ENCODE results near the gene ADCY6.

ADCY6 gene

DNA sequence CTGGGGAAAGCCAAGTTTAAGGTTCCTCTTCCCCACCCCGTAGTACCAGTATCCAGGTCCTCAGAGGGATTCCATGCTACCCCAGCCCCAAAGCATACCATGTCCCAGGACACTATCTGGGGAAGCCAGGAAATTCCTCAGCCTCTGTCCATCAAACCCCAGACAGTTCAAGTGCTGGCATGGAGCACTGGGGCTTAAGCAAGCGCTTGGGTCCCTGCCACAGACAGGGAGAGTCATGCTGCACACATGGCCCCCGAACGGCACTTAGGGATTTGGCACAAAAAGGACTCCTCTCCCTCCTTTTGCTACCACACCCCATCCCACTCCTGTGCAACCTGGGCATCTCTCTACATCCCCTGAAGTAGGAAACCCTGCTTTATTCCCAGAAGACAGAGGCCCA lies 21.8 kb downstream of the ADCY6 start:
- Histone ChIP-seq H4K8ac (ENCODE audit: low read depth, low read length) (no peak overlapping the region), H3K79me1 (ENCODE audit: low read length) (no peaks in the 10 kb centered on the region), H3K23ac (ENCODE audit: low read length) (no peak overlapping the region), H3K4ac (ENCODE audit: low read depth, low read length) (no peak overlapping the region), H3K4me2 (ENCODE audit: low read length) (no peak overlapping the region), H2BK5ac (ENCODE audit: low read length) (no peak overlapping the region), H3K9ac (ENCODE audit: low read length) (no peak overlapping the region), H3K4me3 (ENCODE audit: low read length) (no peak overlapping the region), H3K27me3 (ENCODE audit: insufficient read depth, low read length, poor library complexity) (no peaks in the 10 kb centered on the region), H4K5ac (ENCODE audit: low read length) (no peak overlapping the region), H3K18ac (ENCODE audit: low read length) (no peak overlapping the region), H2AK5ac (ENCODE audit: low read length) (no peak overlapping the region), H2BK15ac (replicated peaks; ENCODE audit: low read depth) (no peak overlapping the region), H3K56ac (ENCODE audit: low read length) (no peak overlapping the region), H3K4me1 (ENCODE audit: control insufficient read depth, low read depth, low read length) (peaks cover 2% of the 10 kb centered on the region), H3K79me2 (ENCODE audit: control insufficient read depth, insufficient read depth, low read length) (no peaks in the 10 kb centered on the region), H3K27ac (ENCODE audit: low read depth, low read length) (no peak overlapping the region), H2BK120ac (ENCODE audit: low read depth, low read length) (no peak overlapping the region), H3K36me3 (ENCODE audit: control insufficient read depth, insufficient read depth, low read length) (no peaks in the 10 kb centered on the region)
- no CpG with 5 or more reads among the region's 4 CpGs for WGBS (ENCODE audit: extremely low coverage, insufficient coverage, low lambda C conversion rate)
- DNase-seq, result no peak

DNA sequence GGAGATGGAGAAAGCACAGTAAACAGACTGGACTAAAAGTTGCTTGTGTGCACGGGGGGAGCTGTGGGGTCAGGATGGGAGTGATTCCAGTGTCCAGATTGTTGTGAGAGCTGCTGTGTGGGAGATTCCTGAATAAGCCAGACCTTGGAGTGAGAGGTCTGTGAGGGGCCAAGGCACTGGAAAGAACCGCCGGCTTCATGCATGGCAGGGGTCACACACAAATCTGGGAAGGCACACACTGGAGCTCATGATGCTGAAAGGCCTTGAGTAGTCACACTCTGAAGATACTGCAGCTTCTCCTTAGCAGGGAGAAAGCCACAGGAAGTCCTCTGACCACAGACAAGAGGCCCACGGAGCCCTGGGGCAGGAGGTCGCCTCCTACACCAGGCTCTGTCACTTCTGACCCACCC lies 23.1 kb downstream of the ADCY6 start:
- no peaks in the 10 kb centered on the region for H3K27me3 ChIP-seq (ENCODE audit: insufficient read depth, low read length, poor library complexity)
- H3K4me2 ChIP-seq (ENCODE audit: low read length), result no peak overlapping the region
- H3K23ac ChIP-seq (ENCODE audit: low read length), result no peak overlapping the region
- no peak overlapping the region for H4K8ac ChIP-seq (ENCODE audit: low read depth, low read length)
- H3K36me3 ChIP-seq (ENCODE audit: control insufficient read depth, insufficient read depth, low read length), result no peaks in the 10 kb centered on the region
- H3K27ac ChIP-seq (ENCODE audit: low read depth, low read length), result no peak overlapping the region
- H2BK15ac ChIP-seq (replicated peaks; ENCODE audit: low read depth), result no peak overlapping the region
- peaks cover 2% of the 10 kb centered on the region for H3K4me1 ChIP-seq (ENCODE audit: control insufficient read depth, low read depth, low read length)
- no peak overlapping the region for H3K4me3 ChIP-seq (ENCODE audit: low read length)
- no peak overlapping the region for H3K56ac ChIP-seq (ENCODE audit: low read length)
- H3K79me1 ChIP-seq (ENCODE audit: low read length), result no peaks in the 10 kb centered on the region
- H3K18ac ChIP-seq (ENCODE audit: low read length), result no peak overlapping the region
- DNase-seq, result no peak
- no peak overlapping the region for H2AK5ac ChIP-seq (ENCODE audit: low read length)
- no peak overlapping the region for H4K5ac ChIP-seq (ENCODE audit: low read length)
- no peaks in the 10 kb centered on the region for H3K79me2 ChIP-seq (ENCODE audit: control insufficient read depth, insufficient read depth, low read length)
- H2BK120ac ChIP-seq (ENCODE audit: low read depth, low read length), result no peak overlapping the region
- H3K4ac ChIP-seq (ENCODE audit: low read depth, low read length), result no peak overlapping the region
- no peak overlapping the region for H2BK5ac ChIP-seq (ENCODE audit: low read length)
- no peak overlapping the region for H3K9ac ChIP-seq (ENCODE audit: low read length)
- WGBS (ENCODE audit: extremely low coverage, insufficient coverage, low lambda C conversion rate), result no CpG with 5 or more reads among the region's 5 CpGs

DNA sequence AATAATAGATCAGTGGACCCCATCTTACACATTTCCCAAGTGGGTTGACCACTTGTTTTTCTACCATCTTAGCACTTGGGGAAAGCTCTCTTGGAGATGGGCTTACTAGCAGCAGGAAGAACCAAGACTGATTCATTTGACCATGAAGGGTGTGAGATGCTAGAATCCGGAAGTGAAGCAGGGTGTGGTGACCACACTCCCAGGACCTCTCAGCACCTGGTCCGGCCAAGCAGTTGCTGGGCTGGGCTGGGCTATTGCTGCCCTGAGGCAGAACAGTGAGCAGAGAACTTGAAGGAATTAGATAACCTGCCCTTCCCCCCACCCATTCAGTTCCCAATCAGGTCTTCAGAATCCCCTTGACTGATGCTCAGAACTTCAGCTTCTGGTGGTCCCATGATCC lies 24.4 kb downstream of the ADCY6 start:
- no peak for DNase-seq
- WGBS (ENCODE audit: extremely low coverage, insufficient coverage, low lambda C conversion rate), result no CpG with 5 or more reads among the region's 2 CpGs

DNA sequence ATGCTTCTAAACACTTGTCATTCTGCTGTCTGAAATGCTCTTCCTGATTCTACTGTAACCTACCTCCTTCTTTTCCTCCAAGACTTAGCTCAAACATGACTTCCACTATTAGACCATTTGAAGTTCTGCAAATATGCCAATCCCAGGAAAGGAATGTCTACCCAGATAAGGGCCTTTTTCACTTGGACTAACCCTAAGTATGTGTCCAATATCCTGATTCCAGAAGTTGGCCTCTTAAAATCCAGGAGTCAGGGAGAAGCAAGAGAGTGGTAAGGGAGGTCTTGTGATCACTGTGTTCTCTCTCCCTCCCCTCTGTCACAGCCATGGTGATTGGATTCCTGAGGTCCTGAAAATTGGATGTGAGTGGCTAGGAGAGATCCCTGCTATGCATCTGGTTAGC lies 30.2 kb downstream of the ADCY6 start:
- H3K36me3 ChIP-seq (ENCODE audit: control insufficient read depth, insufficient read depth, low read length), result no peaks in the 10 kb centered on the region

More for the DNA sequence above, 24.4 kb downstream of the ADCY6 start:
- no peak overlapping the region for H3K4me3 ChIP-seq (ENCODE audit: low read length)
- no peak overlapping the region for H3K27ac ChIP-seq (ENCODE audit: low read depth, low read length)
- H2BK15ac ChIP-seq (replicated peaks; ENCODE audit: low read depth), result no peak overlapping the region
- no peak overlapping the region for H2AK5ac ChIP-seq (ENCODE audit: low read length)
- H3K36me3 ChIP-seq (ENCODE audit: control insufficient read depth, insufficient read depth, low read length), result no peaks in the 10 kb centered on the region
- H4K5ac ChIP-seq (ENCODE audit: low read length), result no peak overlapping the region
- H3K23ac ChIP-seq (ENCODE audit: low read length), result no peak overlapping the region
- H3K4me1 ChIP-seq (ENCODE audit: control insufficient read depth, low read depth, low read length), result peaks cover 2% of the 10 kb centered on the region
- H3K18ac ChIP-seq (ENCODE audit: low read length), result no peak overlapping the region
- H3K79me2 ChIP-seq (ENCODE audit: control insufficient read depth, insufficient read depth, low read length), result no peaks in the 10 kb centered on the region
- H3K9ac ChIP-seq (ENCODE audit: low read length), result no peak overlapping the region
- H4K8ac ChIP-seq (ENCODE audit: low read depth, low read length), result no peak overlapping the region
- no peak overlapping the region for H2BK120ac ChIP-seq (ENCODE audit: low read depth, low read length)
- H2BK5ac ChIP-seq (ENCODE audit: low read length), result no peak overlapping the region
- H3K56ac ChIP-seq (ENCODE audit: low read length), result no peak overlapping the region
- H3K4ac ChIP-seq (ENCODE audit: low read depth, low read length), result no peak overlapping the region
- H3K79me1 ChIP-seq (ENCODE audit: low read length), result no peaks in the 10 kb centered on the region
- no peak overlapping the region for H3K4me2 ChIP-seq (ENCODE audit: low read length)
- H3K27me3 ChIP-seq (ENCODE audit: insufficient read depth, low read length, poor library complexity), result no peaks in the 10 kb centered on the region

DNA sequence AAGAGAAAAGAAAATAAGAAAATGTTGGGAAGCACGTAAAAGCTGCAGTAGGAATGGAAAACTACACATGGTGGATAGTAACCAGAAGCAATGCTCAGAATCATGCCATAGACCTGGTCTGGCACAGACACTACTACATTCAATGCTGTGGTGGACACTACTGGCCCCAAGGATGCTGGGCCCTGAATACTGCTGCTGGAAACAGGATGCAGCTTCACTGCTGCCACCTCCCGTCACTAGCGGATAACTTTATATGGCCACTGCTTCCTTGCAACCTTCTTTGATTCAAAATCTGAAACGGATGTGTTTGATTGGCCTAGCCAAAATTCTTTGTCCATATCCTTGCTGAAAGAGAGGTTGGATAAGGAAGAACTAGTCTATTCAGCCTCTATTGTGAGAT lies 30.7 kb downstream of the ADCY6 start:
- no peak for DNase-seq
- no peak overlapping the region for H3K4ac ChIP-seq (ENCODE audit: low read depth, low read length)

More for the DNA sequence above, 30.2 kb downstream of the ADCY6 start:
- no peak overlapping the region for H2BK5ac ChIP-seq (ENCODE audit: low read length)
- no peak overlapping the region for H3K4me3 ChIP-seq (ENCODE audit: low read length)
- DNase-seq, result no peak
- no peak overlapping the region for H3K23ac ChIP-seq (ENCODE audit: low read length)
- no peaks in the 10 kb centered on the region for H3K79me1 ChIP-seq (ENCODE audit: low read length)
- no peak overlapping the region for H3K18ac ChIP-seq (ENCODE audit: low read length)
- H3K27me3 ChIP-seq (ENCODE audit: insufficient read depth, low read length, poor library complexity), result no peaks in the 10 kb centered on the region
- no peaks in the 10 kb centered on the region for H3K4me1 ChIP-seq (ENCODE audit: control insufficient read depth, low read depth, low read length)
- no peak overlapping the region for H3K9ac ChIP-seq (ENCODE audit: low read length)
- no peak overlapping the region for H2AK5ac ChIP-seq (ENCODE audit: low read length)
- H3K4me2 ChIP-seq (ENCODE audit: low read length), result no peak overlapping the region
- no peak overlapping the region for H2BK15ac ChIP-seq (replicated peaks; ENCODE audit: low read depth)
- no peak overlapping the region for H4K5ac ChIP-seq (ENCODE audit: low read length)
- no peak overlapping the region for H3K27ac ChIP-seq (ENCODE audit: low read depth, low read length)
- no peak overlapping the region for H4K8ac ChIP-seq (ENCODE audit: low read depth, low read length)
- no peak overlapping the region for H3K4ac ChIP-seq (ENCODE audit: low read depth, low read length)
- H3K79me2 ChIP-seq (ENCODE audit: control insufficient read depth, insufficient read depth, low read length), result no peaks in the 10 kb centered on the region
- no peak overlapping the region for H3K56ac ChIP-seq (ENCODE audit: low read length)
- no peak overlapping the region for H2BK120ac ChIP-seq (ENCODE audit: low read depth, low read length)

DNA sequence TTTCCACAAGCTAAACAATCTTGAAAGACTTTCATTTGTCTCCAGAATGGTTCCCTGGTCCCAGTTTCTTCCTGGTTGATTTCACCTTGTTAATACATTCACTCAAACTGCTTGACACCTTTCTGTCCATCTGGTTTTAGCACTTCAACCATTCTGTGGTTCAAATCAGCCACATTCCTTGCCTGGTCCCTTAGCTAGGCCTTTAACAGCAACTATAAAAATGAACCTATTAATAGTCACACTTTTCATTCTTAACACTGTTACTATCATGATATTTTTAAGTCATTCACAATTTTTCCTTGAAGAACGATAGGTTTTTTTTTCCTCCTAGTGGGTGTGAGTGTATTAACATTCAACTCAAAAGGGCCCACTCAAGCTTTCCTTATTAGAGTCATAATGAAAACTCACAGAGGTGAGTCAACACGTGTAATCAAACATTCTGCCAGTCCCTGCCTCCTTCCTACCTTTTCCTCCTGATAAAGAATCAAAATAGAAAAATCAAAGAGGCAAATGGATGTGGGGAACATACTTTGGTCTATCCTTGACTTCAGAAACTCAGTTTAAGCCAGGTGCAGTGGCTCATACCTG lies 38.0 kb downstream of the ADCY6 start:
- Histone ChIP-seq H3K23ac (ENCODE audit: low read length) (no peak overlapping the region), H4K5ac (ENCODE audit: low read length) (no peak overlapping the region), H3K36me3 (ENCODE audit: control insufficient read depth, insufficient read depth, low read length) (no peaks in the 10 kb centered on the region), H3K4me1 (ENCODE audit: control insufficient read depth, low read depth, low read length) (no peaks in the 10 kb centered on the region), H2BK15ac (replicated peaks; ENCODE audit: low read depth) (no peak overlapping the region), H3K4ac (ENCODE audit: low read depth, low read length) (no peak overlapping the region), H2BK120ac (ENCODE audit: low read depth, low read length) (no peak overlapping the region), H3K4me2 (ENCODE audit: low read length) (no peak overlapping the region), H4K8ac (ENCODE audit: low read depth, low read length) (no peak overlapping the region), H3K56ac (ENCODE audit: low read length) (no peak overlapping the region), H3K9ac (ENCODE audit: low read length) (no peak overlapping the region), H2BK5ac (ENCODE audit: low read length) (no peak overlapping the region), H3K27me3 (ENCODE audit: insufficient read depth, low read length, poor library complexity) (no peaks in the 10 kb centered on the region), H3K27ac (ENCODE audit: low read depth, low read length) (no peak overlapping the region), H2AK5ac (ENCODE audit: low read length) (no peak overlapping the region), H3K79me2 (ENCODE audit: control insufficient read depth, insufficient read depth, low read length) (no peaks in the 10 kb centered on the region), H3K79me1 (ENCODE audit: low read length) (no peaks in the 10 kb centered on the region), H3K4me3 (ENCODE audit: low read length) (no peak overlapping the region), H3K18ac (ENCODE audit: low read length) (no peak overlapping the region)
- WGBS (ENCODE audit: extremely low coverage, insufficient coverage, low lambda C conversion rate), result no CpG with 5 or more reads among the region's 2 CpGs
- DNase-seq, result no peak

More for the DNA sequence above, 30.7 kb downstream of the ADCY6 start:
- no peaks in the 10 kb centered on the region for H3K4me1 ChIP-seq (ENCODE audit: control insufficient read depth, low read depth, low read length)
- no peaks in the 10 kb centered on the region for H3K79me1 ChIP-seq (ENCODE audit: low read length)
- no peaks in the 10 kb centered on the region for H3K79me2 ChIP-seq (ENCODE audit: control insufficient read depth, insufficient read depth, low read length)
- H4K5ac ChIP-seq (ENCODE audit: low read length), result no peak overlapping the region
- H3K27ac ChIP-seq (ENCODE audit: low read depth, low read length), result no peak overlapping the region
- H2AK5ac ChIP-seq (ENCODE audit: low read length), result no peak overlapping the region
- no peaks in the 10 kb centered on the region for H3K36me3 ChIP-seq (ENCODE audit: control insufficient read depth, insufficient read depth, low read length)
- no peak overlapping the region for H3K9ac ChIP-seq (ENCODE audit: low read length)
- no peak overlapping the region for H2BK15ac ChIP-seq (replicated peaks; ENCODE audit: low read depth)
- H4K8ac ChIP-seq (ENCODE audit: low read depth, low read length), result no peak overlapping the region
- H3K4me2 ChIP-seq (ENCODE audit: low read length), result no peak overlapping the region
- no peak overlapping the region for H3K23ac ChIP-seq (ENCODE audit: low read length)
- no peak overlapping the region for H3K56ac ChIP-seq (ENCODE audit: low read length)
- no peak overlapping the region for H3K4me3 ChIP-seq (ENCODE audit: low read length)
- no peaks in the 10 kb centered on the region for H3K27me3 ChIP-seq (ENCODE audit: insufficient read depth, low read length, poor library complexity)
- no peak overlapping the region for H2BK5ac ChIP-seq (ENCODE audit: low read length)
- H2BK120ac ChIP-seq (ENCODE audit: low read depth, low read length), result no peak overlapping the region
- no CpG with 5 or more reads among the region's 4 CpGs for WGBS (ENCODE audit: extremely low coverage, insufficient coverage, low lambda C conversion rate)
- H3K18ac ChIP-seq (ENCODE audit: low read length), result no peak overlapping the region

Measured in mesendoderm (in vitro differentiated cells).